A549 (cell line): Measurements from ENCODE around the gene SDF4. TPM values are rescaled to one million over a fixed set of nuclear protein-coding genes. Genes with fewer than 3 reads are reported as not detected.

Experiments used
- ATAC-seq, 2 experiments: fragments of 200-7000 bp in 1 of 2; fragments of >200 bp in 1 of 2; cut with Nextera tagmentation in 1 of 2; cut with Tn5 transposase in 1 of 2; 3 replicates each; pipeline versions ENCODE4 v1.8.0 to v1.9.1; 2018 to 2020; ENCODE audit warnings: mild to moderate bottlenecking in 1 of 2, moderate library complexity in 1 of 2
- CTCF ChIA-PET: fragments of 300-600 bp; sonication (Branson Sonifier 250); formaldehyde crosslinking; extraction: SDS; loops from one replicate; lab custom pipeline; 2021; ENCODE audit warnings: antibody characterized with exemption, inconsistent platforms; lab: Yijun Ruan, JAX
- POLR2A ChIA-PET: fragments of 350-600 bp; formaldehyde crosslinking; extraction: SDS; loops from one replicate; lab custom pipeline; 2021; ENCODE audit warnings: antibody characterized with exemption, inconsistent platforms; lab: Yijun Ruan, JAX
- DNase-seq, 2 experiments: peaks; one replicate each; pipeline versions ENCODE4 v3.0.0 to v3.0.0-alpha.2; 2011 to 2016; ENCODE audit warnings: low read depth in 1 of 2, low spot score in 1 of 2
- FAIRE-seq: peaks from 2 replicates; lab custom pipeline; 2011; peaks lifted over from hg19 to GRCh38; lab: Jason Lieb, UNC
- H3K27ac ChIP-seq, 2 experiments: fragments of >200 bp; sonication (Bioruptor Twin); formaldehyde crosslinking; 3 replicates each; pipeline ENCODE4 v1.5.1; 2016 to 2017
- H3K4me1 ChIP-seq: fragments of >200 bp; sonication (Bioruptor Twin); formaldehyde crosslinking; 3 replicates; pipeline ENCODE4 v1.6.1; 2016
- H3K4me2 ChIP-seq: fragments of >200 bp; sonication (Bioruptor Twin); formaldehyde crosslinking; 3 replicates; pipeline ENCODE4 v1.6.1; 2016
- H3K4me3 ChIP-seq: fragments of >200 bp; sonication (Bioruptor Twin); formaldehyde crosslinking; 3 replicates; pipeline ENCODE4 v1.5.1; 2016
- H3K9me3 ChIP-seq: fragments of >200 bp; sonication (Bioruptor Twin); formaldehyde crosslinking; 3 replicates; pipeline ENCODE4 v1.6.1; 2016
- BHLHE40 ChIP-seq: IDR thresholded peaks from 2 replicates; pipeline ENCODE4 v1.6.1; 2012; ENCODE audit warnings: low read depth, low read length, inconsistent platforms
- CBX8 ChIP-seq: fragments of 200-600 bp; sonication (generic); IDR thresholded peaks from 2 replicates; pipeline ENCODE4 v1.6.1; 2016
- CEBPB ChIP-seq, 2 experiments: fragments of >200 bp in 1 of 2; sonication (Bioruptor Twin) in 1 of 2; formaldehyde crosslinking in 1 of 2; IDR thresholded peaks; 2 replicates each; pipeline ENCODE4 v1.6.1; 2012 to 2016
- CHD2 ChIP-seq: fragments of 150-350 bp; IDR thresholded peaks from 2 replicates; pipeline ENCODE4 v1.6.1; 2014; ENCODE audit warnings: low read length; ENCODE audit not compliant: partially characterized antibody
- CHD4 ChIP-seq: fragments of 200-600 bp; sonication (generic); IDR thresholded peaks from 2 replicates; pipeline ENCODE4 v1.6.1; 2016; ENCODE audit warnings: antibody characterized with exemption, mild to moderate bottlenecking, borderline replicate concordance
- E2F6 ChIP-seq: IDR thresholded peaks from 2 replicates; pipeline ENCODE4 v1.6.1; 2012; ENCODE audit warnings: low read depth, borderline replicate concordance
- EHF ChIP-seq: fragments of 250-450 bp; sonication (Bioruptor Pico); IDR thresholded peaks from 2 replicates; pipeline ENCODE4 v1.5.0; 2020; ENCODE audit warnings: mild to moderate bottlenecking
- ELK1 ChIP-seq: fragments of 150-350 bp; IDR thresholded peaks from 2 replicates; pipeline ENCODE4 v1.6.1; 2014; ENCODE audit warnings: low read depth, mild to moderate bottlenecking, low read length
- ESRRA ChIP-seq: fragments of 150-350 bp; IDR thresholded peaks from 2 replicates; pipeline ENCODE4 v1.6.1; 2014; ENCODE audit warnings: mild to moderate bottlenecking, low read length, borderline replicate concordance
- FOSL2 ChIP-seq, 2 experiments: fragments of 450-650 bp in 1 of 2; fragments of >200 bp in 1 of 2; sonication (Bioruptor Twin) in 1 of 2; formaldehyde crosslinking; IDR thresholded peaks; 2 replicates each; pipeline versions ENCODE4 v1.5.0 to v1.6.1; 2016 to 2020; ENCODE audit warnings: mild to moderate bottlenecking in 1 of 2, moderate library complexity in 1 of 2
- HES2 ChIP-seq: fragments of >200 bp; sonication (Bioruptor Twin); formaldehyde crosslinking; IDR thresholded peaks from 2 replicates; pipeline ENCODE4 v1.6.1; 2016
- HEYL ChIP-seq: fragments of 250-450 bp; sonication (Bioruptor Pico); IDR thresholded peaks from 2 replicates; pipeline ENCODE4 v1.8.0; 2021; ENCODE audit warnings: mild to moderate bottlenecking, moderate library complexity
- HOXA7 ChIP-seq: fragments of 250-450 bp; sonication (Bioruptor Pico); IDR thresholded peaks from 2 replicates; pipeline ENCODE4 v1.5.0; 2020; ENCODE audit warnings: mild to moderate bottlenecking, moderate library complexity
- KDM1A ChIP-seq: fragments of 200-600 bp; sonication (generic); IDR thresholded peaks from 2 replicates; pipeline ENCODE4 v1.6.1; 2016; ENCODE audit warnings: low read depth, mild to moderate bottlenecking
- KDM5A ChIP-seq: fragments of 200-600 bp; sonication (generic); IDR thresholded peaks from 2 replicates; pipeline ENCODE4 v1.6.1; 2016; ENCODE audit warnings: antibody characterized with exemption, mild to moderate bottlenecking
- MAX ChIP-seq: IDR thresholded peaks from 2 replicates; pipeline ENCODE4 v1.6.1; 2012
- NPAS2 ChIP-seq: fragments of 250-450 bp; sonication (Bioruptor Pico); IDR thresholded peaks from 2 replicates; pipeline ENCODE4 v1.8.0; 2022; ENCODE audit warnings: mild to moderate bottlenecking, moderate library complexity, borderline replicate concordance
- NR3C1 ChIP-seq: fragments of >200 bp; sonication (Bioruptor Twin); formaldehyde crosslinking; IDR thresholded peaks from 3 replicates; pipeline ENCODE4 v1.6.1; 2017
- PHF8 ChIP-seq: fragments of 200-600 bp; sonication (generic); IDR thresholded peaks from 2 replicates; pipeline ENCODE4 v1.6.1; 2016; ENCODE audit warnings: low read depth, mild to moderate bottlenecking, antibody characterized with exemption, moderate library complexity, borderline replicate concordance
- POLR2AphosphoS2 ChIP-seq: conservative IDR thresholded peaks from 2 replicates; pipeline ENCODE4 v1.6.1; 2012; ENCODE audit warnings: low read length, improper control_type of control experiment, inconsistent platforms
- SMC3 ChIP-seq: fragments of >200 bp; sonication (Bioruptor Twin); formaldehyde crosslinking; IDR thresholded peaks from 3 replicates; pipeline ENCODE4 v1.6.1; 2018; ENCODE audit warnings: inconsistent platforms
- ZC3H11A ChIP-seq: fragments of 450-650 bp; IDR thresholded peaks from 2 replicates; pipeline ENCODE4 v1.6.1; 2014; ENCODE audit warnings: antibody characterized with exemption, mild to moderate bottlenecking
- ZNF302 ChIP-seq: fragments of 250-450 bp; sonication (Bioruptor Pico); IDR thresholded peaks from 2 replicates; pipeline ENCODE4 v1.9.0; 2021; ENCODE audit warnings: inconsistent platforms, mild to moderate bottlenecking, moderate library complexity
- ZSCAN20 ChIP-seq: fragments of 250-450 bp; sonication (Bioruptor Pico); IDR thresholded peaks from 2 replicates; pipeline ENCODE4 v1.8.0; 2022; ENCODE audit warnings: mild to moderate bottlenecking, moderate library complexity
- whole genome bisulfite sequencing: methylation state at CpG from one replicate; pipeline ENCODE4 v1.1.6; 2017; ENCODE audit errors: missing lambda C conversion rate; 5-methylcytosine and 5-hydroxymethylcytosine counted together
- polyA plus RNA-seq, 4 experiments: library from polyadenylated mRNA; depleted of rRNA in 3 of 4; stranded (reverse); fragments of >200 nt; fragmentation: RNase III in 1 of 4; extraction: RNeasy Plus Mini Kit Qiagen cat#74134 plus additional on column Dnase treatment in 1 of 4; gene quantifications; 2 replicates in 3 of 4; 3 replicates in 1 of 4; pipeline ENCODE4 v1.2.3, GENCODE V29; 2011 to 2017
- TF ChIP-seq, protein P1 (sequence below): fragments of 250-450 bp; sonication (Bioruptor Pico); IDR thresholded peaks from 2 replicates; pipeline ENCODE4 v1.5.0; 2020; ENCODE audit warnings: low read depth, mild to moderate bottlenecking, moderate library complexity
- TF ChIP-seq, protein P2 (sequence below): fragments of 450-650 bp; IDR thresholded peaks from 2 replicates; pipeline ENCODE4 v1.6.1; 2014; ENCODE audit warnings: antibody characterized with exemption

Gene SDF4
- polyA plus RNA-seq, 2 of the 4 experiments (the other 2 are of a cell fraction) = 58.3 to 97.4 TPM

DNA sequence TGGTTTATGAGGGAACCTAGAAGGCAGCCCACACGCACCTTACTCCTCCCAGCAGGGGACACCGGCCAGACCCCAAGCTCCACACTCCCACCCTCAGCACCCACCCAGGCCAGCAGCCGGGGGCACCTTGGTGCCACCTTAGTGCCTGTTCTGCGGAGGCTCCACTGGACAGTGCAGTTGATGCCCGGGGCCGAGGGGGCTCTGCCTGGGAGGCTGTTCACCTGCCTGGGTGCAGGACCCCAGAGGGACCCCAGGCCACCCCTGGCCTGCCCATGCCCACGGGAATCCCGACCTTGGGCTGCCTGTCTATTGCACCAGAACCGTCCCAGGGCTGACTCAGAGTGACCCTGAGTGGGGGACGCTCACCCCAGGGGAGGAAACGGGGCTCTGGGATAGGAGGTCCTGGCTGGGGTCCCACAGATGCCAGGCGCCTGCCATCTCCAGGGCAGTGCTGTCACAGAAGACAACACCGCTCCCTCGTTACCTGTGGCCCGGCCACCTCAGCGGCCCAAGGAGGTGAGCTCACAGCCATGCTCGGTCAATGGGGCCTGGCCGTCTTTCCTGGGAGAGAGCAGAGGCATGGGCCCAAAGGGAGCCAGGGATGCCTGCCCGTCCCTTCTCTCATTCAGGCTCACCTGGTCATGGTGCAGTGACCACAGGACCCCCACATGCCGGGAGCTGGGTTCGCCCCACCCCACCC lies 49.1 kb upstream of the SDF4 start:
- ChIA-PET CTCF (interaction anchor here (1.3 kb wide), 1 partner anchor 10 kb away, joined by 4 read pairs; no protein-coding TSS in a partner anchor), POLR2A (no interaction called here)
- FAIRE-seq (no peak), ATAC-seq (no peak), DNase-seq (no peak)
- WGBS = 77% methylated on average over 5 of the region's 21 CpGs
- H3K4me3 ChIP-seq = no peak overlapping the region
- H3K4me1 ChIP-seq = peaks cover 8% of the 10 kb centered on the region; the same call in 2 of the 3 replicates
- no peak overlapping the region for H3K4me2 ChIP-seq
- no peak for TF ChIP-seq NR3C1
- TF ChIP-seq HEYL (CRISPR knock-in tag) = no peak
- no peak for TF ChIP-seq KDM5A
- TF ChIP-seq PHF8 = no peak
- no peak for TF ChIP-seq POLR2AphosphoS2
- TF ChIP-seq BHLHE40 = no peak
- TF ChIP-seq ZSCAN20 (CRISPR knock-in tag) = no peak
- no peak for TF ChIP-seq ESRRA
- TF ChIP-seq EHF (CRISPR knock-in tag) = no peak
- TF ChIP-seq ZC3H11A = no peak
- TF ChIP-seq FOSL2 (IDR thresholded peaks at IDR 0.05) = no peak
- no peak for TF ChIP-seq FOSL2 (CRISPR knock-in tag; IDR thresholded peaks at IDR 0.05)
- TF ChIP-seq NPAS2 (CRISPR knock-in tag) = no peak
- TF ChIP-seq E2F6 = no peak
- TF ChIP-seq, protein P1, sequence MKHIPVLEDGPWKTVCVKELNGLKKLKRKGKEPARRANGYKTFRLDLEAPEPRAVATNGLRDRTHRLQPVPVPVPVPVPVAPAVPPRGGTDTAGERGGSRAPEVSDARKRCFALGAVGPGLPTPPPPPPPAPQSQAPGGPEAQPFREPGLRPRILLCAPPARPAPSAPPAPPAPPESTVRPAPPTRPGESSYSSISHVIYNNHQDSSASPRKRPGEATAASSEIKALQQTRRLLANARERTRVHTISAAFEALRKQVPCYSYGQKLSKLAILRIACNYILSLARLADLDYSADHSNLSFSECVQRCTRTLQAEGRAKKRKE = no peak
- no peak for TF ChIP-seq ELK1
- no peak for TF ChIP-seq MAX
- H3K27ac ChIP-seq = no peak overlapping the region
- no peaks in the 10 kb centered on the region for H3K9me3 ChIP-seq

GRCh38 chr1:1279028-1279427 lies 47.2 kb upstream of the SDF4 start:
- FAIRE-seq (no peak), ATAC-seq (no peak)

More at GRCh38 chr1:1279028-1279427, 47.2 kb upstream of the SDF4 start:
- Histone ChIP-seq H3K4me3 (no peak overlapping the region), H3K4me2 (no peak overlapping the region), H3K27ac (no peak overlapping the region), H3K9me3 (no peaks in the 10 kb centered on the region), H3K4me1 (peaks cover 8% of the 10 kb centered on the region; the same call in 2 of the 3 replicates)
- ChIA-PET POLR2A (no interaction called here), CTCF (interaction anchor here (2.7 to 4.1 kb wide), 2 partner anchors 13 to 157 kb away, joined by 9 to 17 read pairs; no protein-coding TSS in a partner anchor)
- no peak for TF ChIP-seq CEBPB (IDR thresholded peaks at IDR 0.05)
- TF ChIP-seq SMC3 = no peak
- TF ChIP-seq CBX8 = no peak
- TF ChIP-seq PHF8 = no peak
- TF ChIP-seq CHD4 = no peak
- TF ChIP-seq ZNF302 = no peak
- TF ChIP-seq HOXA7 (CRISPR knock-in tag) = no peak
- TF ChIP-seq HES2 = no peak
- TF ChIP-seq KDM1A = no peak
- TF ChIP-seq, protein P2, sequence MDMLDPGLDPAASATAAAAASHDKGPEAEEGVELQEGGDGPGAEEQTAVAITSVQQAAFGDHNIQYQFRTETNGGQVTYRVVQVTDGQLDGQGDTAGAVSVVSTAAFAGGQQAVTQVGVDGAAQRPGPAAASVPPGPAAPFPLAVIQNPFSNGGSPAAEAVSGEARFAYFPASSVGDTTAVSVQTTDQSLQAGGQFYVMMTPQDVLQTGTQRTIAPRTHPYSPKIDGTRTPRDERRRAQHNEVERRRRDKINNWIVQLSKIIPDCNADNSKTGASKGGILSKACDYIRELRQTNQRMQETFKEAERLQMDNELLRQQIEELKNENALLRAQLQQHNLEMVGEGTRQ = no peak
- TF ChIP-seq CHD2 = no peak
- DNase-seq = no peak
- WGBS = 89% methylated on average over 17 of the region's 17 CpGs
